Breast epithelium (tissue), 3 donors: ENCODE data around the gene LZTS2.

Experiments
- POLR2A ChIP-seq: fragments of 450-650 bp; IDR thresholded peaks from one replicate; pipeline ENCODE4 v1.6.1; 2016; ENCODE audit warnings: antibody characterized with exemption, mild to moderate bottlenecking, moderate library complexity
- POLR2AphosphoS5 ChIP-seq, 3 donors: sonication (generic); formaldehyde crosslinking; IDR thresholded peaks; one replicate each; pipeline ENCODE4 v1.6.1; 2017; ENCODE audit warnings: antibody characterized with exemption in 3 of 3
- TF ChIP-seq, protein P1 (sequence below), 3 donors: fragments of 450-650 bp; IDR thresholded peaks; one replicate each; pipeline ENCODE4 v1.5.1; 2016 to 2017; ENCODE audit warnings: antibody characterized with exemption in 3 of 3, mild to moderate bottlenecking in 3 of 3, moderate library complexity in 3 of 3

DNA sequence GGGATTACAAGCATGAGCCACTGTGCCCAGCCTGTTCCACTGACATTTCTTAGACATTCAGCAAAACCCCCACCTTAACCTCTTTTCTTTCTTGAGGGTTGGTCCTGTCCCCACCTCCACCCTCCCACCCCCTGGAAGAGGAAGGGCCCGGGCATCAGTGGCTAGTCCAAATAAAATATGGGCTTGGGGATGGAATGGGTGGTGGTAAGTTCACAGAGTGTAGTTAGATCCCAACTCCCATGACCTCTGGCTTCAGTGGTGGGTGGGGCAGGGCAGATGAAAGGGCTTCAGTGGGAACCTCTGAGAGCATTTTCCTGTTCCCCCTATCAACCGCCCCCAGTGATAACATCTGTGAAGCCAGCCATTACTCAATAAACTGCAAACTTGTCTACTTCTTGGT is 41.2 kb downstream of the LZTS2 start:
- TF ChIP-seq, protein P1, sequence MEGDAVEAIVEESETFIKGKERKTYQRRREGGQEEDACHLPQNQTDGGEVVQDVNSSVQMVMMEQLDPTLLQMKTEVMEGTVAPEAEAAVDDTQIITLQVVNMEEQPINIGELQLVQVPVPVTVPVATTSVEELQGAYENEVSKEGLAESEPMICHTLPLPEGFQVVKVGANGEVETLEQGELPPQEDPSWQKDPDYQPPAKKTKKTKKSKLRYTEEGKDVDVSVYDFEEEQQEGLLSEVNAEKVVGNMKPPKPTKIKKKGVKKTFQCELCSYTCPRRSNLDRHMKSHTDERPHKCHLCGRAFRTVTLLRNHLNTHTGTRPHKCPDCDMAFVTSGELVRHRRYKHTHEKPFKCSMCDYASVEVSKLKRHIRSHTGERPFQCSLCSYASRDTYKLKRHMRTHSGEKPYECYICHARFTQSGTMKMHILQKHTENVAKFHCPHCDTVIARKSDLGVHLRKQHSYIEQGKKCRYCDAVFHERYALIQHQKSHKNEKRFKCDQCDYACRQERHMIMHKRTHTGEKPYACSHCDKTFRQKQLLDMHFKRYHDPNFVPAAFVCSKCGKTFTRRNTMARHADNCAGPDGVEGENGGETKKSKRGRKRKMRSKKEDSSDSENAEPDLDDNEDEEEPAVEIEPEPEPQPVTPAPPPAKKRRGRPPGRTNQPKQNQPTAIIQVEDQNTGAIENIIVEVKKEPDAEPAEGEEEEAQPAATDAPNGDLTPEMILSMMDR (IDR thresholded peaks at IDR 0.05), result no peak
- no peak for TF ChIP-seq POLR2A
- no peak for TF ChIP-seq POLR2AphosphoS5 (IDR thresholded peaks at IDR 0.05)
